Measurements from ENCODE around the gene CALCOCO2.

GRCh38 chr17:48890086-48890485 is 59.3 kb downstream of the CALCOCO2 start:
- TF ChIP-seq GATA2 (IDR thresholded peaks at IDR 0.05; ENCODE audit: low read depth, low read length) (no peak), GATA3 (IDR thresholded peaks at IDR 0.05; ENCODE audit: low read depth, low read length) (no peak)

Data from SH-SY5Y (cell line).